ENCODE measurements around the gene S1PR1.

Gene S1PR1

GRCh38 chr1:101235696-101236515 is 913 bp upstream of the S1PR1 start:
- Histone ChIP-seq H3K27ac (ENCODE audit: insufficient read depth, low read length, poor library complexity, severe bottlenecking) (peak overlapping the region; percentile 91), H3K4me3 (ENCODE audit: insufficient read depth, low read depth, low read length, poor library complexity, severe bottlenecking) (peak overlapping the region; percentile 88), H3K36me3 (ENCODE audit: control insufficient read depth, insufficient read depth, low read length) (peaks cover 23% of the 10 kb centered on the region), H3K27me3 (replicated peaks; ENCODE audit: control insufficient read depth, insufficient read depth, low read length, poor library complexity, severe bottlenecking) (no peaks in the 10 kb centered on the region), H3K9me3 (ENCODE audit: control insufficient read depth, low read length) (no peaks in the 10 kb centered on the region), H3K4me1 (ENCODE audit: control insufficient read depth, insufficient read depth, low read length, poor library complexity, severe bottlenecking) (peaks cover 29% of the 10 kb centered on the region)
- peak; percentile 55 to 66 (median 56) for DNase-seq

- H3K36me3 ChIP-seq (ENCODE audit: control insufficient read depth, insufficient read depth, low read length) = peaks cover 31% of the 10 kb centered on the region
- peak in 1 of 3 donors; percentile 3 for DNase-seq
- peak overlapping the region; percentile 91 for H3K27ac ChIP-seq (ENCODE audit: insufficient read depth, low read length, poor library complexity, severe bottlenecking)
- H3K27me3 ChIP-seq (replicated peaks; ENCODE audit: control insufficient read depth, insufficient read depth, low read length, poor library complexity, severe bottlenecking) = no peaks in the 10 kb centered on the region
- peak overlapping the region; percentile 88 for H3K4me3 ChIP-seq (ENCODE audit: insufficient read depth, low read depth, low read length, poor library complexity, severe bottlenecking)
- no peaks in the 10 kb centered on the region for H3K9me3 ChIP-seq (ENCODE audit: control insufficient read depth, low read length)
- peaks cover 40% of the 10 kb centered on the region for H3K4me1 ChIP-seq (ENCODE audit: control insufficient read depth, insufficient read depth, low read length, poor library complexity, severe bottlenecking)
These were observed 514 bp downstream of the S1PR1 start for GRCh38 chr1:101237229-101237837.

GRCh38 chr1:101238031-101238628 is 1.3 kb downstream of the S1PR1 start:
- peak in 2 of 3 donors; percentile 29 to 35 for DNase-seq
- H3K36me3 ChIP-seq (ENCODE audit: control insufficient read depth, insufficient read depth, low read length) = peaks cover 36% of the 10 kb centered on the region
- H3K27ac ChIP-seq (ENCODE audit: insufficient read depth, low read length, poor library complexity, severe bottlenecking) = peak overlapping the region; percentile 91
- no peaks in the 10 kb centered on the region for H3K27me3 ChIP-seq (replicated peaks; ENCODE audit: control insufficient read depth, insufficient read depth, low read length, poor library complexity, severe bottlenecking)
- peaks cover 36% of the 10 kb centered on the region for H3K4me1 ChIP-seq (ENCODE audit: control insufficient read depth, insufficient read depth, low read length, poor library complexity, severe bottlenecking)
- H3K4me3 ChIP-seq (ENCODE audit: insufficient read depth, low read depth, low read length, poor library complexity, severe bottlenecking) = peak overlapping the region; percentile 88
- H3K9me3 ChIP-seq (ENCODE audit: control insufficient read depth, low read length) = no peaks in the 10 kb centered on the region

- peak overlapping the region; percentile 88 for H3K4me3 ChIP-seq (ENCODE audit: insufficient read depth, low read depth, low read length, poor library complexity, severe bottlenecking)
- peaks cover 36% of the 10 kb centered on the region for H3K4me1 ChIP-seq (ENCODE audit: control insufficient read depth, insufficient read depth, low read length, poor library complexity, severe bottlenecking)
- H3K9me3 ChIP-seq (ENCODE audit: control insufficient read depth, low read length) = no peaks in the 10 kb centered on the region
- peak; percentile 66 to 80 (median 68) for DNase-seq
- H3K27me3 ChIP-seq (replicated peaks; ENCODE audit: control insufficient read depth, insufficient read depth, low read length, poor library complexity, severe bottlenecking) = no peaks in the 10 kb centered on the region
- peak overlapping the region; percentile 91 for H3K27ac ChIP-seq (ENCODE audit: insufficient read depth, low read length, poor library complexity, severe bottlenecking)
- peaks cover 36% of the 10 kb centered on the region for H3K36me3 ChIP-seq (ENCODE audit: control insufficient read depth, insufficient read depth, low read length)
These were observed 1.9 kb downstream of the S1PR1 start for GRCh38 chr1:101238681-101239094.

- Histone ChIP-seq H3K4me3 (ENCODE audit: insufficient read depth, low read depth, low read length, poor library complexity, severe bottlenecking) (peak overlapping the region; percentile 88), H3K4me1 (ENCODE audit: control insufficient read depth, insufficient read depth, low read length, poor library complexity, severe bottlenecking) (peaks cover 36% of the 10 kb centered on the region), H3K9me3 (ENCODE audit: control insufficient read depth, low read length) (no peaks in the 10 kb centered on the region), H3K36me3 (ENCODE audit: control insufficient read depth, insufficient read depth, low read length) (peaks cover 36% of the 10 kb centered on the region), H3K27me3 (replicated peaks; ENCODE audit: control insufficient read depth, insufficient read depth, low read length, poor library complexity, severe bottlenecking) (no peaks in the 10 kb centered on the region), H3K27ac (ENCODE audit: insufficient read depth, low read length, poor library complexity, severe bottlenecking) (peak overlapping the region; percentile 91)
- peak; percentile 59 to 63 (median 62) for DNase-seq
These were observed 2.5 kb downstream of the S1PR1 start for GRCh38 chr1:101239095-101240040.

- H3K36me3 ChIP-seq (ENCODE audit: control insufficient read depth, insufficient read depth, low read length) = peaks cover 36% of the 10 kb centered on the region
- H3K9me3 ChIP-seq (ENCODE audit: control insufficient read depth, low read length) = no peaks in the 10 kb centered on the region
- H3K4me3 ChIP-seq (ENCODE audit: insufficient read depth, low read depth, low read length, poor library complexity, severe bottlenecking) = peak overlapping the region; percentile 88
- peak overlapping the region; percentile 91 for H3K27ac ChIP-seq (ENCODE audit: insufficient read depth, low read length, poor library complexity, severe bottlenecking)
- peaks cover 30% of the 10 kb centered on the region for H3K4me1 ChIP-seq (ENCODE audit: control insufficient read depth, insufficient read depth, low read length, poor library complexity, severe bottlenecking)
- DNase-seq = no peak
- no peaks in the 10 kb centered on the region for H3K27me3 ChIP-seq (replicated peaks; ENCODE audit: control insufficient read depth, insufficient read depth, low read length, poor library complexity, severe bottlenecking)
These were observed 3.2 kb downstream of the S1PR1 start for GRCh38 chr1:101240041-101240430.

- Histone ChIP-seq H3K36me3 (ENCODE audit: control insufficient read depth, insufficient read depth, low read length) (peaks cover 36% of the 10 kb centered on the region), H3K4me1 (ENCODE audit: control insufficient read depth, insufficient read depth, low read length, poor library complexity, severe bottlenecking) (peaks cover 27% of the 10 kb centered on the region), H3K27ac (ENCODE audit: insufficient read depth, low read length, poor library complexity, severe bottlenecking) (peak overlapping the region; percentile 43), H3K27me3 (replicated peaks; ENCODE audit: control insufficient read depth, insufficient read depth, low read length, poor library complexity, severe bottlenecking) (no peaks in the 10 kb centered on the region), H3K4me3 (ENCODE audit: insufficient read depth, low read depth, low read length, poor library complexity, severe bottlenecking) (peak overlapping the region; percentile 3), H3K9me3 (ENCODE audit: control insufficient read depth, low read length) (no peaks in the 10 kb centered on the region)
- DNase-seq = no peak
These were observed 4.8 kb downstream of the S1PR1 start for GRCh38 chr1:101241485-101242225.

GRCh38 chr1:101242324-101243050 is 5.7 kb downstream of the S1PR1 start:
- peaks cover 30% of the 10 kb centered on the region for H3K4me1 ChIP-seq (ENCODE audit: control insufficient read depth, insufficient read depth, low read length, poor library complexity, severe bottlenecking)
- H3K36me3 ChIP-seq (ENCODE audit: control insufficient read depth, insufficient read depth, low read length) = peaks cover 36% of the 10 kb centered on the region
- no peaks in the 10 kb centered on the region for H3K9me3 ChIP-seq (ENCODE audit: control insufficient read depth, low read length)
- DNase-seq = no peak
- no peak overlapping the region for H3K4me3 ChIP-seq (ENCODE audit: insufficient read depth, low read depth, low read length, poor library complexity, severe bottlenecking)
- H3K27me3 ChIP-seq (replicated peaks; ENCODE audit: control insufficient read depth, insufficient read depth, low read length, poor library complexity, severe bottlenecking) = no peaks in the 10 kb centered on the region
- no peak overlapping the region for H3K27ac ChIP-seq (ENCODE audit: insufficient read depth, low read length, poor library complexity, severe bottlenecking)

Data from effector memory CD4-positive, alpha-beta T cell (primary cell).